ENCODE measurements around the gene NTM.

The NTM gene

DNA sequence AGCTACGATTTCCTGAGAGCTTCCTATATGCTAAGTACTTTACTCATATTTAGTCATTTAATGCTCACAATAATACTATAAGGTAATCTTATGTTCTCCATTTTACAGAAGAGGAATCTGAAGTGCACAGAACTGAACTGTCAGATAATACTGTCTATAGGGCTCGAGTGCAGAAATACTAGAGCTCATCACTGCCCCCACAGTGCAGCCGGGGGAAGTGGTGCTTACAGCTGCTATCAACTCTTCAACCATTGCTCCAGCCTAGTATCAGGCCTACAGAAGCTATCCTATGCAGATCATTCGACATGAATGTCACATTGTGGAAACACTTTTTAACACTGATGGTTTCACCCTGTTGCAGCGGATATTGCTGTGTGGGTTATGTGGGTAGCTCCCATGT lies 929.9 kb downstream of the NTM start:
- Histone ChIP-seq H3K4me1 (ENCODE audit: insufficient read depth, poor library complexity, severe bottlenecking) (no peaks in the 10 kb centered on the region), H3K36me3 (ENCODE audit: low read depth) (no peaks in the 10 kb centered on the region), H3K4me3 (ENCODE audit: severe bottlenecking) (no peak overlapping the region), H3K27me3 (ENCODE audit: insufficient read depth, poor library complexity, severe bottlenecking) (no peaks in the 10 kb centered on the region), H3K9me3 (ENCODE audit: severe bottlenecking) (no peaks in the 10 kb centered on the region), H3K27ac (ENCODE audit: poor library complexity, severe bottlenecking) (no peak overlapping the region)
- no peak for DNase-seq (ENCODE audit: low spot score)
- TF ChIP-seq CTCF (IDR thresholded peaks at IDR 0.05; ENCODE audit: poor library complexity, severe bottlenecking): peak; percentile 25
- ATAC-seq (ENCODE audit: low read depth): no peak

GRCh38 chr11:132301465-132301864 lies 931.0 kb downstream of the NTM start:
- H3K4me3 ChIP-seq (ENCODE audit: severe bottlenecking): no peak overlapping the region
- TF ChIP-seq CTCF (IDR thresholded peaks at IDR 0.05; ENCODE audit: poor library complexity, severe bottlenecking): no peak
- ATAC-seq (ENCODE audit: low read depth): no peak

GRCh38 chr11:132301900-132302299 lies 931.5 kb downstream of the NTM start:
- ATAC-seq (ENCODE audit: low read depth): no peak
- Histone ChIP-seq H3K27me3 (ENCODE audit: insufficient read depth, poor library complexity, severe bottlenecking) (no peaks in the 10 kb centered on the region), H3K4me1 (ENCODE audit: insufficient read depth, poor library complexity, severe bottlenecking) (no peaks in the 10 kb centered on the region), H3K9me3 (ENCODE audit: severe bottlenecking) (no peaks in the 10 kb centered on the region), H3K36me3 (ENCODE audit: low read depth) (no peaks in the 10 kb centered on the region), H3K4me3 (ENCODE audit: severe bottlenecking) (no peak overlapping the region), H3K27ac (ENCODE audit: poor library complexity, severe bottlenecking) (no peak overlapping the region)
- DNase-seq (ENCODE audit: low spot score): no peak
- no peak for TF ChIP-seq CTCF (IDR thresholded peaks at IDR 0.05; ENCODE audit: poor library complexity, severe bottlenecking)

More at GRCh38 chr11:132301465-132301864, 931.0 kb downstream of the NTM start:
- no peak for DNase-seq (ENCODE audit: low spot score)
- H3K27me3 ChIP-seq (ENCODE audit: insufficient read depth, poor library complexity, severe bottlenecking): no peaks in the 10 kb centered on the region
- H3K27ac ChIP-seq (ENCODE audit: poor library complexity, severe bottlenecking): no peak overlapping the region
- no peaks in the 10 kb centered on the region for H3K9me3 ChIP-seq (ENCODE audit: severe bottlenecking)
- no peaks in the 10 kb centered on the region for H3K36me3 ChIP-seq (ENCODE audit: low read depth)
- no peaks in the 10 kb centered on the region for H3K4me1 ChIP-seq (ENCODE audit: insufficient read depth, poor library complexity, severe bottlenecking)

DNA sequence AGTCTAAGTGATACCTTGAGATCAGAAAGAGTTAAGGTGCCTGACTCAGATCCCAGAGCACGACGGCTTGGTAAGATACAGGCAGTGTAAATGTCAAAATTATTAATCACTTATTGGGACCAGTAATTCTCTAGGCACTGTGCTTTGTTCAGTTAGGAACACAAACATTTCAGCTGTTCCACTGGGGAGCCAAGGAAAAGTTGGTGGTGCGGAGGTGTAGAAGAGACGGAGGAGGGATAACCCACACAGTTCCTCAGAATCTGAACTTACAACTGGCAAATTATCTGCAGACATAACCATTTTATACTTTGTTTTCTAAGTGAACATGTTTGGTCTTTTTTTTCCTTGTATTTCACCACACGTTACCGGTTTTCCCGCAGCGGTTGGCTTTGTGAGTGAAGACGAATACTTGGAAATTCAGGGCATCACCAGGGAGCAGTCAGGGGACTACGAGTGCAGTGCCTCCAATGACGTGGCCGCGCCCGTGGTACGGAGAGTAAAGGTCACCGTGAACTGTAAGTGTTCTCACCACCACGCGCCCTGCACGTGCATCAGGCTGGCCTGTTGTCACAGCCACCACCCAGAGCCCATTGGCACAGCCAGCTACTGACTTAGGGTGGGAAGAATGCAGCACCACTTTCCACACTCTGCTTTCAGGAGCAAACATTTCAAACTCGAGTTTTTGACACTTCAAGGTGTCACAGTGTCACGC lies 937.0 kb downstream of the NTM start:
- Histone ChIP-seq H3K9me3 (ENCODE audit: severe bottlenecking) (no peaks in the 10 kb centered on the region), H3K27ac (ENCODE audit: poor library complexity, severe bottlenecking) (no peak overlapping the region), H3K36me3 (ENCODE audit: low read depth) (no peaks in the 10 kb centered on the region), H3K4me3 (ENCODE audit: severe bottlenecking) (no peak overlapping the region), H3K27me3 (ENCODE audit: insufficient read depth, poor library complexity, severe bottlenecking) (no peaks in the 10 kb centered on the region), H3K4me1 (ENCODE audit: insufficient read depth, poor library complexity, severe bottlenecking) (peaks cover 6% of the 10 kb centered on the region)
- ATAC-seq (ENCODE audit: low read depth) (no peak), DNase-seq (ENCODE audit: low spot score) (no peak)
- no peak for TF ChIP-seq CTCF (IDR thresholded peaks at IDR 0.05; ENCODE audit: poor library complexity, severe bottlenecking)
